ENCODE results near the gene DHX36. TPM values are rescaled to one million over a fixed set of nuclear protein-coding genes. Genes with fewer than 3 reads are reported as not detected.

The DHX36 gene
- total RNA-seq, 2 donors from 2014 or later = 90.0 to 97.3 TPM

DNA sequence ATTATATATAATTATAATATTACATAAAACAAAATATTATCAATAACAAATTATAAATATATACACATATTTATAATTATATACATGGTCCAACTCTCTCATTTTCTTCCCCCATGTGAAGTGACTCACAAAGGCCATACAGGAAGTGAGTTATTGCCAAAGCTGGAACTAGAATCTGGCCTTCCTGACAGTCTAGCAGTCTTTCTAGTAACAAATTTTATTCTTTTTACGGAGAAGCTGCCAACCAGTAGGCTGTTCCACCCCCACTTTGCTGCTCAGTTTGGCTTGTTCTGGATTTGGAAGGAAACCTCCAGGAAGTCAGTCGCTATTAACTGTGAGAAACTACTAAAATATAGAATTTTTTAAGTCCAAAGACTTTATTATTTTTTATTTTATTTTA, 79.6 kb downstream of the DHX36 start:
- TF ChIP-seq, protein P1, sequence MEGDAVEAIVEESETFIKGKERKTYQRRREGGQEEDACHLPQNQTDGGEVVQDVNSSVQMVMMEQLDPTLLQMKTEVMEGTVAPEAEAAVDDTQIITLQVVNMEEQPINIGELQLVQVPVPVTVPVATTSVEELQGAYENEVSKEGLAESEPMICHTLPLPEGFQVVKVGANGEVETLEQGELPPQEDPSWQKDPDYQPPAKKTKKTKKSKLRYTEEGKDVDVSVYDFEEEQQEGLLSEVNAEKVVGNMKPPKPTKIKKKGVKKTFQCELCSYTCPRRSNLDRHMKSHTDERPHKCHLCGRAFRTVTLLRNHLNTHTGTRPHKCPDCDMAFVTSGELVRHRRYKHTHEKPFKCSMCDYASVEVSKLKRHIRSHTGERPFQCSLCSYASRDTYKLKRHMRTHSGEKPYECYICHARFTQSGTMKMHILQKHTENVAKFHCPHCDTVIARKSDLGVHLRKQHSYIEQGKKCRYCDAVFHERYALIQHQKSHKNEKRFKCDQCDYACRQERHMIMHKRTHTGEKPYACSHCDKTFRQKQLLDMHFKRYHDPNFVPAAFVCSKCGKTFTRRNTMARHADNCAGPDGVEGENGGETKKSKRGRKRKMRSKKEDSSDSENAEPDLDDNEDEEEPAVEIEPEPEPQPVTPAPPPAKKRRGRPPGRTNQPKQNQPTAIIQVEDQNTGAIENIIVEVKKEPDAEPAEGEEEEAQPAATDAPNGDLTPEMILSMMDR (conservative IDR thresholded peaks at IDR 0.05) = no peak
- peaks cover 30% of the 10 kb centered on the region for H3K4me1 Mint-ChIP-seq

DNA sequence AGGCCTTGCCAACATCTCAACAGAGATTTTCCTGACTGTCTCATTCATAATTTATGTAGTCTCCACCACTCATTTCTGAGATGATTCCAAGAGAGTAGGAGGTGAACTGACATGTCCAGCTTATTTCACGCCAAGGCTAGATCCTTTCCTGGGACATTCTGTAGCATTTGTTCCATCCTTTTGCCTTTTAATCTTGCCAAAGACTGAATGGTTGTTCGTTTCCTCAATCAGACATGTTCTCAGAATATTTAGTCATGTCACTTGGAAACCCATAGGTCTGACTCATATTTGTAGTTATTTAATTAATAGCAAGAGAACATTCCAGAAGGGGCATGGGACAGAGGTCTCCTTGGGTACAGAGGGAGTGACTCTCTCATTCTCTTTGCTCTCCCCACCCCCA, 80.9 kb downstream of the DHX36 start:
- peak overlapping the region; percentile 44 for H3K27ac Mint-ChIP-seq
- H3K4me1 Mint-ChIP-seq = peaks cover 31% of the 10 kb centered on the region

More for the DNA sequence above, 79.6 kb downstream of the DHX36 start:
- H3K36me3 Mint-ChIP-seq (ENCODE audit: low read depth) = peaks cover 19% of the 10 kb centered on the region
- Histone ChIP-seq H3K27me3 (ENCODE audit: control insufficient read depth, insufficient read depth, low read length, poor library complexity, severe bottlenecking) (no peaks in the 10 kb centered on the region), H3K4me1 (ENCODE audit: control insufficient read depth, insufficient read depth, low read length) (peaks cover 4% of the 10 kb centered on the region), H3K27ac (ENCODE audit: low read depth, low read length) (no peak overlapping the region), H3K9me3 (ENCODE audit: control insufficient read depth, low read length) (no peaks in the 10 kb centered on the region), H3K9ac (ENCODE audit: extremely low read depth, low read length, poor library complexity, severe bottlenecking) (no peak overlapping the region), H3K36me3 (ENCODE audit: control insufficient read depth, insufficient read depth, low read length) (peaks cover 6% of the 10 kb centered on the region), H3K4me3 (ENCODE audit: low read length) (no peak overlapping the region)
- H3K9me3 Mint-ChIP-seq = no peaks in the 10 kb centered on the region
- DNase-seq = no peak
- H3K4me3 Mint-ChIP-seq = no peak overlapping the region
- no peak overlapping the region for H3K27ac Mint-ChIP-seq
- H3K27me3 Mint-ChIP-seq (ENCODE audit: insufficient read depth) = no peaks in the 10 kb centered on the region
- WGBS, 2 experiments (ENCODE audit: insufficient coverage in 1 of 2, insufficient read length in 1 of 2) = 98% methylated on average over 2 of the region's 2 CpGs; no CpG with 5 or more reads in 1 of the 2 experiments

DNA sequence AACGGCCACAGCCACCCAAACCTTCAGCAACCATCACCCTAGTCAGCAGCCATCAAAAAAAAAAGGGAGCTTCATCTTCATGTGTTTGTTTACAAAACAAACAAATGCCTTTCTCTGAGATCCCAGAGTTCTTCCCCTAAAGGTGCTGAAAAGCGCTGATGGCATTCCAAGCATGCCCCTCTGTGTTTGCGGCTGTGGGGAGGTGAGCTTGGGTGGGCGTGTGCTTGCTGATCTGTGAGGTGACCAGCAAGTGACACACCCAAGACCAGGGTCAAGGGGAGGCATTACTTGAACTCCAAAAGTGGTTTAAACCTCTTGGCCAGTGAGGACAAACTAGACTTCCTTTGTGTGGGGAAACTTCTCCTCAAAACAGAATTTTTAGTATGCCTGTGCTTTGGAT, 81.5 kb downstream of the DHX36 start:
- no peak overlapping the region for H3K4me3 ChIP-seq (ENCODE audit: low read length)
- no peaks in the 10 kb centered on the region for H3K36me3 ChIP-seq (ENCODE audit: control insufficient read depth, insufficient read depth, low read length)
- no peak overlapping the region for H3K27ac ChIP-seq (ENCODE audit: low read depth, low read length)
- 60 to 80% methylated on average over 1 to 4 of the region's 4 CpGs for WGBS, 2 experiments (ENCODE audit: insufficient coverage in 1 of 2, insufficient read length in 1 of 2)
- no peaks in the 10 kb centered on the region for H3K4me1 ChIP-seq (ENCODE audit: control insufficient read depth, insufficient read depth, low read length)
- peaks cover 16% of the 10 kb centered on the region for H3K36me3 Mint-ChIP-seq (ENCODE audit: low read depth)
- H3K9me3 Mint-ChIP-seq = no peaks in the 10 kb centered on the region
- H3K9me3 ChIP-seq (ENCODE audit: control insufficient read depth, low read length) = no peaks in the 10 kb centered on the region
- no peak overlapping the region for H3K4me3 Mint-ChIP-seq
- no peaks in the 10 kb centered on the region for H3K27me3 ChIP-seq (ENCODE audit: control insufficient read depth, insufficient read depth, low read length, poor library complexity, severe bottlenecking)
- H3K9ac ChIP-seq (ENCODE audit: extremely low read depth, low read length, poor library complexity, severe bottlenecking) = no peak overlapping the region
- peak; percentile 82 for DNase-seq
- TF ChIP-seq, protein P1 (conservative IDR thresholded peaks at IDR 0.05) = no peak
- no peaks in the 10 kb centered on the region for H3K27me3 Mint-ChIP-seq (ENCODE audit: insufficient read depth)
- peaks cover 25% of the 10 kb centered on the region for H3K4me1 Mint-ChIP-seq
- H3K27ac Mint-ChIP-seq = peak overlapping the region; percentile 44

More for the DNA sequence above, 80.9 kb downstream of the DHX36 start:
- TF ChIP-seq, protein P1 (conservative IDR thresholded peaks at IDR 0.05) = no peak
- no peak overlapping the region for H3K4me3 Mint-ChIP-seq
- H3K36me3 Mint-ChIP-seq (ENCODE audit: low read depth) = peaks cover 16% of the 10 kb centered on the region
- 91 to 94% methylated on average over 2 of the region's 2 CpGs for WGBS, 2 experiments (ENCODE audit: insufficient coverage in 1 of 2, insufficient read length in 1 of 2)
- Histone ChIP-seq H3K36me3 (ENCODE audit: control insufficient read depth, insufficient read depth, low read length) (peaks cover 5% of the 10 kb centered on the region), H3K4me3 (ENCODE audit: low read length) (no peak overlapping the region), H3K9ac (ENCODE audit: extremely low read depth, low read length, poor library complexity, severe bottlenecking) (no peak overlapping the region), H3K4me1 (ENCODE audit: control insufficient read depth, insufficient read depth, low read length) (peaks cover under 1% of the 10 kb centered on the region), H3K9me3 (ENCODE audit: control insufficient read depth, low read length) (no peaks in the 10 kb centered on the region), H3K27ac (ENCODE audit: low read depth, low read length) (no peak overlapping the region), H3K27me3 (ENCODE audit: control insufficient read depth, insufficient read depth, low read length, poor library complexity, severe bottlenecking) (no peaks in the 10 kb centered on the region)
- no peak for DNase-seq
- H3K9me3 Mint-ChIP-seq = no peaks in the 10 kb centered on the region
- no peaks in the 10 kb centered on the region for H3K27me3 Mint-ChIP-seq (ENCODE audit: insufficient read depth)

All from endodermal cell (in vitro differentiated cells).